Forelimb muscle (tissue), 1 donor: Measurements from ENCODE around the gene RLF. TPM values are rescaled to one million over a fixed set of nuclear protein-coding genes. Genes with fewer than 3 reads are reported as not detected.

ENCODE experiments used
- DNase-seq: peaks from one replicate; pipeline ENCODE4 v3.0.0-alpha.2; 2013; ENCODE audit warnings: low read depth
- polyA plus RNA-seq: library from polyadenylated mRNA; unstranded; fragments of 120-200 nt; gene quantifications from one replicate; pipeline ENCODE4 v1.2.1, GENCODE V29; 2013; ENCODE audit not compliant: insufficient read length

RLF gene
- polyA plus RNA-seq, 1 donor, result 13.3 TPM

GRCh38 chr1:40241362-40241761 is 80.2 kb downstream of the RLF start:
- DNase-seq, result no peak

DNA sequence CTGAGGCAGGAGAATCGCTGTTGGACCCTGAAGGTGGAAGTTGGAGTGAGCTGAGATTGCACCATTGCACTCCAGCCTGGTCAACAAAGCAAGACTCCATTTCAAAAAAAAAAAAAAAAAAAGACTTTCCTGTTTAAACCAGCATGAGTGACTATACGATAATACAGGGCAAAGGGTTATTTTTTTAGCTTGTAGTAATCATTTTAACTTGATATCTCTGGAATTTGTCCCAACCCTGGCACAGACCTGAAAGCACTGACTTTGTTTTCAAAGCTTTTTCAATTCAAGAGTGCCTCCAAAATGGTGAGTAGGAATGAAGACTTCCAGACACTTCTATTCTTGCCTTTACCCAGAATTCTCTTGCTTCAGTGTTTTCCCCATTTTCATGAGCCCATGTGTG is 82.2 kb downstream of the RLF start:
- no peak for DNase-seq

GRCh38 chr1:40244138-40244744 is 83.1 kb downstream of the RLF start:
- DNase-seq, result no peak

DNA sequence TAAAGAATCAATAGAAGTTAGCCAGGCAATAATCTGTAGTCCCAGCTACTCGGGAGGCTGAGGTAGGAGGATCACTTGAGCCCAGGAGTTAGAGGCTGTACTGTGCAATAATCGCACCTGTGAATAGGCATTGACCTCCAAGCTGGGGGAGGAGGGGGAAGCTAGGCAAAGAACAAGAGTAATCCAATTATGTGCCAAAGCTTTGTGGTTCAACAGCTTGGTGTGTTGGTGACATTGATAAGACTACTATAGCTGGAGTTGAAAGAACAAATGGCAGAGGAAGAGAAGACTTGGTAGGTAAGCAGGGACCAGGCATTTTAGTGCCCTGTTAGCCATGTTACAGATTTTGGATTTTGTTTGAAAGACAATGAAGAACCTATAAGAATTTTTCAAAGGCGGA is 84.5 kb downstream of the RLF start:
- DNase-seq, result no peak

- DNase-seq, result no peak
Measured at GRCh38 chr1:40247655-40248054, 86.5 kb downstream of the RLF start, which contains the start of gene TMCO2. Gene TMCO2, plus strand, starts transcription at chr1:40247937. Its CDS starts 57 bp downstream, at chr1:40247994.

DNA sequence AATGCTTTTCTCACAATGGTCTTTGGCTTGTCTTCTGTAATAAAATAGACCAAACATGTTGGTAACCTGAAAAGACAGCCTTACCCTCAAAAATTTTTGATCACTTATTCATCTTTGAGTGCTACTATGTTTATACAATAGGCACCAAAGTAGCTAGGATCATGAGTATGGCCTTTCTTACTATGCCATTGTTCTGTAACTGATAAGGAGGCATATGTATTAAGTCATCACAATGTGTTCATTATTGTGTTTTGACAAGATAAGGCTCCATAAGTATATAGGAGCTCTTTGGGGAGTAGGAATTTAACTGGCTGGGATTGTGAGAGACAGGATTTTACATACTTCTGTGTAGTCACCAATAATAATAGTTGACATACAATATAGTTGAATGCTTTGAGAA is 87.2 kb downstream of the RLF start:
- no peak for DNase-seq

DNA sequence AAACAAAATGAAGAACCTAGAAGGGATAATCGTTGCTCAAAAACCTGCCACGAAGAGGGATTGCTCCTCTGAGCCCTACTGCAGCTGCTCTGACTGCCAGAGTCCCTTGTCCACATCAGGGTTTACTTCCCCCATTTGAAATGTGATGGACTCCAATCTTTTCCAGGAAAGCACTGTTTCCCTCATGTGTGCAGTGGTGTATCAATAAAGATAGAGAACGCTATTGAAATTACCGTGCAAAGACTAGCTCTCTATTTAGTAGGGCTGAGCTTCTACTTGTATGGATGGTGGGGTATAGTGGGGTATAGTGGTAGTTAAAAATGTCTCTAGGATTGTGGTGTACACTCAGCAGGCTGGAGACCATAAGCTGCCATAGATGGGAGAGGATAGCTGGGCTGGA is 90.3 kb downstream of the RLF start:
- DNase-seq, result no peak

GRCh38 chr1:40252601-40253000 is 91.4 kb downstream of the RLF start:
- DNase-seq, result no peak

DNA sequence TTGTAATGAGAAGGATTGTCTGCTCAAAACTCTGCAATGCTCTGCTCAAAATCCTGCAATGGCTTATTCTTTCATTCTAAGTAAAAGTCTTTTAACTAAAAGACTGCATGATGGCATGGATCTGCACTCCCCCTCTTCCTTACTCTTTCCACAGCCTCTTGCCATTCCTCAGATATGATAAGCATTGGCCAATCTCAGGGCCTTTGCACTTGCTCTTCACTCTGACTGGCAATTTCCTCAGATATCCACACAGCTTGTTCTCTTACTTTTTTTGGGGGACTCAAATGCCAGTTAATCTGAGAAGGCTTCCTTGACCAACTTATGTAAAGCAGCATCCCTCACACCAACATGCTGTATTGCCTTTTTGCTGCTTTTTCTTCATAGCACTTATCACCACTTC is 94.0 kb downstream of the RLF start:
- DNase-seq, result no peak

- DNase-seq, result no peak
Measured at GRCh38 chr1:40256401-40257084, 95.4 kb downstream of the RLF start.

GRCh38 chr1:40257313-40257687 is 96.1 kb downstream of the RLF start:
- peak; percentile 14 for DNase-seq

DNA sequence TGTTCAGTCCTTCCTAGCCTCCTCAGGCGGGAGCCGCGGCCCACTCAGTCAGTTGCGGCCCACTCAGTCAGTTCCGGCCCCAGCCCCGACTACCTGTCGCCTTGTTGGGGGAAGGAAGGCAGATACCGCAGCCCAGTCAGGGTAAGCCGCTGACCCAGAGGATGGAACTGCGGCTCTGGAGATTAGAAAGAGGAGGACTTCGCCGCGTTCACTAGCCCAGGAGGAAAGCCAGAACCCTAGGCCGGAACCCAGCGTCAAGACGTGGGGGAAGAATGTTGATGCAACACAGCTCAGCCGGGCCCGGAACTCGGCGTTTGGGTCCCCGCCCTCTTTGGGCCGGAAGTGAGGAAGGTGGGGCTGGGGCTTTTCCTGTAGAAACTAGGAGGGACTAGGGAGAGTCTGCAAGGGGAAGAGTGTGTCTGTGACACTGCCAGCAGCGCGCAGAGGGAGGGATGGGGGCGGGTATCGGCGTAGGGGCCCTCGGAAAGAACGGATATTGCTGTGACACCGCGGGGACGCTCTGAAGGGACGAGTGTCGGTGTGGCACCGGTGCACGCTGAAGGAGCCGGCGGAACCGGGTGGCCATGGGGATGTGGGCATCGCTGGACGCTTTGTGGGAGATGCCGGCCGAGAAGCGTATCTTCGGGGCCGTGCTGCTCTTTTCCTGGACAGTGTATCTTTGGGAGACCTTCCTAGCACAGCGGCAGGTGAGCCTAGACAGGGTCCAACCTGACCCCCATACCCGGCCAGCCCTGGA is 96.7 kb downstream of the RLF start, which contains the start of gene ZMPSTE24:
TSS of gene ZMPSTE24 (plus strand) at position 549 of the 757 bp plus-strand sequence. CDS start at position 585, 36 bp downstream.
- DNase-seq, result peak; percentile 89

GRCh38 chr1:40258445-40258769 is 97.2 kb downstream of the RLF start:
- DNase-seq, result no peak

DNA sequence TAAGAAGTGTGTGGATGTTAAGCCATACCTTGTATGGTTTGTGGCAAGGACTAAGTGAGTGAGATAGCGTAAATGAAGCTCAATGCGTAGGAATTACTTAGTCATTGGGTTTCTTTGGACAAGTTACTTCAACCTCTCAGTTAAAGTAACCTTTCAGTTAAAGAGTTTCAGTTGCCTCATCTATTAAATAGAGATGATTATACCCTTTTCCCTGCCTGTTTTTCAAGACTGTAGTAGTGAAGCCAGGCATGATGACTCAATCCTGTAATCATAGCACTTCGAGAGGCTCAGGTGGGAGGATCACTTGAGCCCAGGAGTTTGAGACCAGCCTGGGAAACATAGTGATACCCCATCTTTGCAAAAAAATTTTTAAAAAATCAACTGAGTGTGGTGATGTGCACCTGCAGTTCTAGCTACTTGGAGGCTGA is 103.2 kb downstream of the RLF start:
- DNase-seq, result no peak

DNA sequence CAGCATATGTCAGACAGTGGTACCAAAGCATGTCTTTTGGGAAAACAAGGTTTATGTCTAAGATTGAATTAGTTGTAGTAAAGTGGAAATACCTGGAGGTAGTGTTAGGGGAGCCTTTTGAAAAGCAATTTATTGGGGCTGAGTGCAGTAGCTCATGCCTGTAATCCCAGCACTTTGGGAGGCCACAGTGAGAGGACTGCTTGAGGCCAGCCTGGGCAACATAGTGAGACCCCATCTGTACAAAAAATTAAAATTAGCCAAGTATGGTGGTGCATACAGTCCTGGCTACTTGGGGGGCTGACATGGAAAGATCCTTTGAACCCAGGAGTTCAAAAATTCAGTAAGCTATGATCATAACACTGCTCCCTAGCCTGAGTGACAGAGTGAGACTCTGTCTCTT is 104.1 kb downstream of the RLF start:
- no peak for DNase-seq

DNA sequence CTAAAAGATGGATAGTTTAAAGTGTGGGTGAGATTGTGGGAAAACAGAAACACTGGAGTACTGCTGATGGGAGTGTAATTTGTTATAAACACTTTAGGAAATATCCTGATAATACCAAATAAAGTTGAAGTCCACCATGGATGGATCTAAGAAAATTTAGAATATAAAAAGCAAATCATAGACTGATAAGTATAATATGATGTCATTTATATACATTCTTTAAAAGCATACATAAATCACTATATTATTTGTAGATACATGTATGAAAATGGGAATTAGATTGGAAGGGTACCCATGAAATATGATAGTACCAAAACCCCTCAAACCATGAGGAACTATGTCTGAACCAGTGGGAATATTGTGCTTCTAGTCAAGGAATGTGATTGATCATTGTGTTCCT is 104.7 kb downstream of the RLF start:
- DNase-seq, result no peak

GRCh38 chr1:40266786-40267535 is 105.8 kb downstream of the RLF start:
- no peak for DNase-seq

DNA sequence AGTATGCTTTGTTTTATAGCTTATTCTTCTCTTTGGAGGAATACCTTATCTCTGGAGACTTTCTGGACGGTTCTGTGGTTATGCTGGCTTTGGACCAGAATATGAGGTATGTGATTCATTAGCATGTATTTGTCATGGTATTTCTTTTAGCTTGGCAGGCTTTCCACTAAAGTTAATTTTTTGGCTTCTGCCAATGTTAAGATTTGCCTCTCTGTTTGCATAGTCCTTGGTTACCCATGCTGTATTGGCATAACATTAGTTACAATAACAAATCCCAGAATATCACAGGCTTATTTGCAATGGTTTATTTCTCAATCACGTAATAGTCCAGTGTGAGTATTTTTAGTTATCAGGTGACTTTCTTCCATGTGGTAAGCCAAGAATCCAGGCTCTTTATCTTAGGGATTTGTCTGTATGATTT is 106.6 kb downstream of the RLF start:
- DNase-seq, result no peak

GRCh38 chr1:40268211-40268610 is 107.0 kb downstream of the RLF start:
- DNase-seq, result no peak

DNA sequence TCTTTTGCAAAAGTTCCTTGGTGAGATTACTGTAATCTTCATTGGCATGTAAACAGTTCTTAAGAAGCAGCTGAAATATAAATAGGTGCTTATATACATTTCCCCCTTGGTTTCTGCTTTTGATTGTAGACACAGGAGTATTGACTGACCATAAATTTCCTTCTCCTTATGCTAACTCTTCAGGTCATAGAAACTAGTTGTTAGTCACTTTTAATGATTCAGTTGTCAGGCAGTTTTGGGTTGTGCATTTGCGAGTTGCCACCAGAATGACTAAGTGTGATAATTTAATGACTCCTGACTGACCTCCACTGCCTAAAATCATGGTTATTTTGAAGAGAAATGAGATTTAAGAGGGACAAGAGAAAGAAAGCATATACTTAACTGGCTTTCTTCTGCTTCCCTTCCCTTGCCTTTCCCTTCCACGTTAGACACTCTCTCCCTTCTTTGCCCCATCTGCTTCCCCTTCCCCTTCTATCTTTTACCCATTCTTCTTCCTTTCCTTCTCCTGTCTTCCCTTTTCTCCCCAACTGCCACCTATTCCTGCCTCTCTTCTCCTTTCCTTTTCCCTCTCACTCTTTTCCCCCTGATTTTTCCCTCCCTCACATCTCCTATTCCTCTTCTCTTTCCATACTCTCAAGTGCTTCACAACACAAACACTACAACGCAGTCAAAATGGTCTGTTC is 109.1 kb downstream of the RLF start:
- DNase-seq, result no peak

DNA sequence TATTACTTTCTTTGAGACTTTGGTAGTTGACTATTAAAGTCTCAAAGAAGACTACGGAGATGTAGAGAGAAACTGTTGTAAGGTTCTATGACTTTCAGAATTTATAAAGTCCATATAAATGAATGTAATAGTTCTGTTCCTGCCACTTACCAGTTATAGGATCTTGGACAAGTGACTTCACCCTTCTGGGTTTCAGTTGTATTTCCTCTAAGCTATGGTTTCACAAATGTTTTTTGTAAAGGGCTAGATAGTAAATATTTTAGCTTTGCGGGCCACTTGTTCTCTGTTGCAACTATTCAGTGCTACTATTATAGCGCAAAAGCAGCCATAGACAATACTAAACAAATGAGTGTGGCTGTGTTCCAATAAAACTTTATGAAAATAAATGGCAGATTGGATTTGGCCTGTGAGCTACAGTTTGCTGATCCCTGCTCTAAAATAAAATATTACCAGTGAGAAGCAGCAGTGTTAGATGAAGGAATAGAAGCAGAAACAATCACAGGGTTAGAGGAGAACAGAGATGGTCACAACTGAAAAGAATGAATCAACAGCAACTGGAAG is 111.5 kb downstream of the RLF start:
- DNase-seq, result no peak
